H1 (cell line): ENCODE measurements around the gene FADS6. TPM values are rescaled to one million over a fixed set of nuclear protein-coding genes. Genes with fewer than 3 reads are reported as not detected.

Experiments used
- CTCF ChIA-PET: fragments of 300-600 bp; sonication (Branson Sonifier 250); formaldehyde crosslinking; loops from one replicate; lab custom pipeline; 2021; ENCODE audit not compliant: partially characterized antibody; lab: Charles Lee
- POLR2A ChIA-PET: fragments of 300-600 bp; sonication (Branson Sonifier 250); formaldehyde crosslinking; loops from one replicate; lab custom pipeline; 2021; ENCODE audit warnings: inconsistent platforms; ENCODE audit not compliant: partially characterized antibody; lab: Charles Lee
- DNase-seq, 2 experiments: peaks; one replicate each; pipeline versions ENCODE4 v3.0.0 to v3.0.0-alpha.2; 2010 to 2022; ENCODE audit warnings: low spot score in 2 of 2, low read depth in 1 of 2, mixed read lengths in 1 of 2
- FAIRE-seq: peaks from 2 replicates; lab custom pipeline; 2011; peaks lifted over from hg19 to GRCh38; lab: Jason Lieb, UNC
- H2AFZ ChIP-seq: 2 replicates; pipeline ENCODE4 v1.8.1; 2012; ENCODE audit warnings: low read length, inconsistent platforms
- H2AK5ac ChIP-seq: 2 replicates; pipeline ENCODE4 v1.6.1; 2013; ENCODE audit warnings: low read depth, low read length
- H2BK120ac ChIP-seq: replicated peaks from 2 replicates; pipeline ENCODE3; 2013; ENCODE audit warnings: low read depth, low read length, inconsistent platforms
- H2BK12ac ChIP-seq: 2 replicates; pipeline ENCODE4 v1.6.1; 2013; ENCODE audit warnings: low read depth, low read length
- H2BK15ac ChIP-seq: 2 replicates; pipeline ENCODE4 v1.6.1; 2013; ENCODE audit warnings: low read length
- H2BK20ac ChIP-seq: 2 replicates; pipeline ENCODE4 v1.6.1; 2013; ENCODE audit warnings: low read length
- H2BK5ac ChIP-seq: 2 replicates; pipeline ENCODE4 v1.6.1; 2013; ENCODE audit warnings: low read depth, low read length
- H3K14ac ChIP-seq: 2 replicates; pipeline ENCODE4 v1.6.1; 2013; ENCODE audit warnings: inconsistent platforms; ENCODE audit not compliant: insufficient read length
- H3K18ac ChIP-seq: 2 replicates; pipeline ENCODE4 v1.6.1; 2013; ENCODE audit warnings: low read length; ENCODE audit errors: extremely low read depth
- H3K23ac ChIP-seq: 2 replicates; pipeline ENCODE4 v1.6.1; 2013; ENCODE audit warnings: inconsistent platforms; ENCODE audit not compliant: insufficient read length
- H3K23me2 ChIP-seq: 2 replicates; pipeline ENCODE4 v1.6.1; 2013; ENCODE audit warnings: low read depth, low read length
- H3K27ac ChIP-seq: 2 replicates; pipeline ENCODE4 v1.6.1; 2011; ENCODE audit warnings: low read depth, low read length, inconsistent platforms
- H3K27me3 ChIP-seq, 4 experiments: replicated peaks in 1 of 4; 1 replicate in 1 of 4; 2 replicates in 3 of 4; pipeline versions ENCODE4 v1.6.1 to v1.8.1; 2011 to 2013; ENCODE audit warnings: low read length in 3 of 4, mild to moderate bottlenecking in 3 of 4, inconsistent platforms in 2 of 4, mixed read lengths in 2 of 4, moderate library complexity in 1 of 4; ENCODE audit not compliant: control insufficient read depth in 3 of 4, insufficient read depth in 3 of 4; ENCODE audit errors: extremely low read depth in 1 of 4
- H3K36me3 ChIP-seq, 4 experiments: 2 replicates each; pipeline versions ENCODE4 v1.6.1 to v1.8.1; 2011 to 2013; ENCODE audit warnings: mild to moderate bottlenecking in 4 of 4, low read length in 3 of 4, moderate library complexity in 2 of 4, control low read depth in 1 of 4, inconsistent platforms in 1 of 4; ENCODE audit not compliant: insufficient read depth in 4 of 4, control insufficient read depth in 2 of 4
- H3K4ac ChIP-seq: replicated peaks from 2 replicates; pipeline ENCODE3; 2013; ENCODE audit warnings: low read length, low read depth, mixed read lengths, inconsistent platforms; ENCODE audit not compliant: insufficient read length
- H3K4me1 ChIP-seq, 4 experiments: replicated peaks in 1 of 4; 1 replicate in 1 of 4; 2 replicates in 3 of 4; pipeline versions ENCODE4 v1.6.1 to v1.8.1; 2011 to 2013; ENCODE audit warnings: low read length in 3 of 4, inconsistent platforms in 2 of 4, mixed read lengths in 1 of 4; ENCODE audit not compliant: insufficient read depth in 4 of 4, control insufficient read depth in 3 of 4
- H3K4me2 ChIP-seq, 2 experiments: 2 replicates each; pipeline versions ENCODE4 v1.6.1 to v1.8.1; 2011 to 2013; ENCODE audit warnings: low read depth in 2 of 2, low read length in 2 of 2, control low read depth in 1 of 2, inconsistent platforms in 1 of 2, mild to moderate bottlenecking in 1 of 2; ENCODE audit not compliant: insufficient read depth in 1 of 2
- H3K4me3 ChIP-seq, 4 experiments: fragments of 200-600, 300-600 bp in 1 of 4; sonication (generic), shearing (Covaris generic), sonication (Bioruptor Twin) in 1 of 4; 2 replicates each; pipeline versions ENCODE4 v1.5.1 to v1.8.1; 2011 to 2016; ENCODE audit warnings: low read length in 4 of 4, low read depth in 3 of 4, control low read depth in 2 of 4, inconsistent platforms in 2 of 4, mild to moderate bottlenecking in 2 of 4, mixed read lengths in 1 of 4, moderate library complexity in 1 of 4; ENCODE audit not compliant: insufficient read depth in 2 of 4; ENCODE audit errors: extremely low read depth in 1 of 4
- H3K56ac ChIP-seq: replicated peaks from 2 replicates; pipeline ENCODE3; 2013; ENCODE audit warnings: low read depth, mild to moderate bottlenecking, mixed read lengths, low read length, inconsistent platforms; ENCODE audit not compliant: insufficient read length
- H3K79me1 ChIP-seq: 2 replicates; pipeline ENCODE4 v1.6.1; 2013; ENCODE audit warnings: low read depth, low read length, control low read depth
- H3K79me2 ChIP-seq, 2 experiments: 2 replicates each; pipeline versions ENCODE4 v1.6.1 to v1.8.1; 2012 to 2013; ENCODE audit warnings: low read length in 2 of 2, mild to moderate bottlenecking in 2 of 2, inconsistent platforms in 1 of 2; ENCODE audit not compliant: insufficient read depth in 2 of 2, control insufficient read depth in 1 of 2
- H3K9ac ChIP-seq, 4 experiments: replicated peaks in 1 of 4; 1 replicate in 1 of 4; 2 replicates in 3 of 4; pipeline versions ENCODE4 v1.6.1 to v1.8.1; 2011 to 2013; ENCODE audit warnings: low read depth in 3 of 4, low read length in 3 of 4, control low read depth in 2 of 4, mild to moderate bottlenecking in 2 of 4, moderate library complexity in 2 of 4, inconsistent platforms in 1 of 4; ENCODE audit errors: extremely low read depth in 1 of 4
- H3K9me3 ChIP-seq, 2 experiments: 2 replicates each; pipeline versions ENCODE4 v1.6.1 to v1.8.1; 2012 to 2013; ENCODE audit warnings: mild to moderate bottlenecking in 2 of 2, moderate library complexity in 2 of 2, control low read depth in 1 of 2, inconsistent platforms in 1 of 2, low read depth in 1 of 2, low read length in 1 of 2, mixed read lengths in 1 of 2; ENCODE audit not compliant: insufficient read depth in 2 of 2
- H4K20me1 ChIP-seq, 2 experiments: replicated peaks in 1 of 2; 2 replicates each; pipeline versions ENCODE3 to v1.8.1; 2011 to 2013; ENCODE audit warnings: inconsistent platforms in 2 of 2, low read length in 2 of 2, mild to moderate bottlenecking in 1 of 2; ENCODE audit not compliant: insufficient read depth in 2 of 2, control insufficient read depth in 1 of 2
- H4K5ac ChIP-seq: 2 replicates; pipeline ENCODE4 v1.6.1; 2013; ENCODE audit warnings: low read length, low read depth, mixed read lengths, inconsistent platforms; ENCODE audit not compliant: insufficient read length
- H4K8ac ChIP-seq: 2 replicates; pipeline ENCODE4 v1.8.0; 2013; ENCODE audit warnings: mild to moderate bottlenecking, moderate library complexity, low read length, inconsistent platforms; ENCODE audit not compliant: insufficient read depth; ENCODE audit errors: extremely low read depth
- H4K91ac ChIP-seq: replicated peaks from 2 replicates; pipeline ENCODE3; 2013; ENCODE audit warnings: low read length, mixed read lengths, inconsistent platforms; ENCODE audit not compliant: insufficient read length
- CHD1 ChIP-seq: IDR thresholded peaks from 2 replicates; pipeline ENCODE4 v1.6.1; 2012; ENCODE audit warnings: low read depth, low read length, improper control_type of control experiment
- KDM4A ChIP-seq: IDR thresholded peaks from one replicate; pipeline ENCODE4 v1.7.1; 2012; ENCODE audit warnings: low read depth, mild to moderate bottlenecking, moderate library complexity, low read length, inconsistent platforms; ENCODE audit not compliant: severe bottlenecking
- POLR2AphosphoS5 ChIP-seq: IDR thresholded peaks from 2 replicates; pipeline ENCODE4 v1.6.1; 2011; ENCODE audit warnings: low read depth, low read length
- SP2 ChIP-seq: IDR thresholded peaks from 2 replicates; pipeline ENCODE4 v1.6.1; 2012; ENCODE audit warnings: mild to moderate bottlenecking, low read length, inconsistent platforms
- TAF1 ChIP-seq: IDR thresholded peaks from 2 replicates; pipeline ENCODE4 v1.6.1; 2011; ENCODE audit warnings: mild to moderate bottlenecking, low read depth, low read length
- WGBS, 2 experiments: shearing (Covaris generic) in 1 of 2; methylation state at CpG; one replicate each; pipeline versions ENCODE4 v1.1.6 to v1.1.7; 2013 to 2015; ENCODE audit warnings: low lambda C conversion rate in 2 of 2, mixed read lengths in 2 of 2, inconsistent platforms in 1 of 2, low coverage in 1 of 2, missing lambda C conversion rate in 1 of 2; ENCODE audit not compliant: insufficient replicate concordance in 2 of 2, insufficient coverage in 1 of 2, insufficient read length in 1 of 2; ENCODE audit errors: extremely low coverage in 1 of 2, missing lambda C conversion rate in 1 of 2; 5-methylcytosine and 5-hydroxymethylcytosine counted together
- polyA plus RNA-seq, 7 experiments: library from polyadenylated mRNA; depleted of rRNA in 3 of 7; stranded (reverse) in 5 of 7; unstranded in 2 of 7; fragments of >200 nt in 5 of 7; fragments of 200-250 nt in 2 of 7; gene quantifications; 1 replicate in 5 of 7; 2 replicates in 1 of 7; 4 replicates in 1 of 7; pipeline versions ENCODE4 v1.2.1 to v1.2.3, GENCODE V29; 2011 to 2013; ENCODE audit warnings: missing spikeins in 2 of 7, mixed read lengths in 2 of 7
- total RNA-seq: library from RNA; stranded (reverse); fragmentation: NEBNext Ultra II Directional; extraction: Animal tissue kit (Norgen Biotek cat#: 25700); gene quantifications from 2 replicates; pipeline ENCODE4 v1.2.1, GENCODE V29; 2021
- TF ChIP-seq, protein P1 (sequence below): IDR thresholded peaks from 2 replicates; pipeline ENCODE4 v1.6.1; 2012; ENCODE audit warnings: inconsistent platforms
- TF ChIP-seq, protein P2 (sequence below): IDR thresholded peaks from 2 replicates; pipeline ENCODE4 v1.6.1; 2011; ENCODE audit warnings: low read length, improper control_type of control experiment

Gene FADS6
- total and polyA plus RNA-seq, 2 of the 8 experiments (the other 6 are each of a cell fraction or from before 2014, with no cell fraction given), result 0.56 to 2.5 TPM

DNA sequence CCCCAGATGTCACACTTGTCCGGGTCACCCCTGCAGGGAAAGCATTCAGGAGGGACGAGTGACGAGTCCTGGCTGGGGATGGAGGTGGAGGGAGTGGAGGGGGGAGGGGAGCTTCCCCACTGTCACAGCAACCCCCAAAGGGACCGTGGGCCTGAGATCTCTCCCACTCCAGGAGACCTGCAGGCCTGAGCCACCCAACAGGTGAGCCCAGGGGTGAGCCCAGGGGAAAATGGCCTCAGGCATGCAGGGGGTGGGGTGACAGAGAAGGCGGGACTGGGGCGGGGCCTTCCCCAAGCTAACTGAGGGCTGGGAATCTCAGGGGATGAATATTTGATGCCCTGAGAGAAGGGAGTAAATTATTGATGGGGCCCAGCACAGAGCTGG, 27.2 kb upstream of the FADS6 start:
- Histone ChIP-seq H2BK120ac (no peak overlapping the region), H3K9ac (no peak overlapping the region), H3K27ac (no peak overlapping the region), H2BK20ac (peak overlapping the region; percentile 15; the same call in 1 of the 2 replicates), H3K4me1 (peaks cover 0 to 19% (median 16%) of the 10 kb centered on the region in 4 experiments; a peak in 6 of 7 replicates), H4K8ac (peak overlapping the region; percentile 32; the same call in 1 of the 2 replicates), H4K5ac (no peak overlapping the region), H2BK15ac (peak overlapping the region; percentile 99; the same call in 1 of the 2 replicates), H2BK5ac (no peak overlapping the region), H3K27me3 (peaks cover 32 to 41% (median 34%) of the 10 kb centered on the region in 4 experiments), H2BK12ac (peak overlapping the region; percentile 99; the same call in 1 of the 2 replicates), H3K36me3 (no peaks in the 10 kb centered on the region; a peak in 1 of 8 replicates), H3K9me3 (no peaks in the 10 kb centered on the region), H3K4me2 (no peak overlapping the region), H3K14ac (no peak overlapping the region), H3K23ac (no peak overlapping the region), H3K23me2 (peaks cover 9% of the 10 kb centered on the region; the same call in 1 of the 2 replicates), H2AFZ (no peak overlapping the region), H4K91ac (peak overlapping the region; percentile 90), H3K79me2 (no peaks in the 10 kb centered on the region), H4K20me1 (peaks cover 0 to 9% of the 10 kb centered on the region in 2 experiments), H3K18ac (peak overlapping the region; percentile 55), H3K56ac (no peak overlapping the region), H2AK5ac (no peak overlapping the region), H3K4ac (no peak overlapping the region), H3K79me1 (no peaks in the 10 kb centered on the region), H3K4me3 (no peak overlapping the region)
- CTCF ChIA-PET, result interaction anchor here (1.1 to 49.9 kb wide), 13 partner anchors 10 to 130 kb away, joined by 3 to 1072 read pairs (median 5); partner anchors contain the start of genes FADS6, FDXR and OTOP3
- WGBS, 2 experiments, result 80% methylated on average over 5 of the region's 6 CpGs; no CpG with 5 or more reads in 1 of the 2 experiments
- no peak for DNase-seq
- POLR2A ChIA-PET, result interaction anchor here (1.1 to 1.4 kb wide), 4 partner anchors 14 to 55 kb away, joined by 3 to 7 read pairs (median 4); partner anchors contain the start of gene FDXR
- no peak for FAIRE-seq
- no peak for TF ChIP-seq POLR2AphosphoS5
- no peak for TF ChIP-seq CHD1
- TF ChIP-seq, protein P1, sequence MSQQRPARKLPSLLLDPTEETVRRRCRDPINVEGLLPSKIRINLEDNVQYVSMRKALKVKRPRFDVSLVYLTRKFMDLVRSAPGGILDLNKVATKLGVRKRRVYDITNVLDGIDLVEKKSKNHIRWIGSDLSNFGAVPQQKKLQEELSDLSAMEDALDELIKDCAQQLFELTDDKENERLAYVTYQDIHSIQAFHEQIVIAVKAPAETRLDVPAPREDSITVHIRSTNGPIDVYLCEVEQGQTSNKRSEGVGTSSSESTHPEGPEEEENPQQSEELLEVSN, result no peak
- no peak for TF ChIP-seq KDM4A
- no peak for TF ChIP-seq SP2
- no peak for TF ChIP-seq TAF1
- TF ChIP-seq, protein P2, sequence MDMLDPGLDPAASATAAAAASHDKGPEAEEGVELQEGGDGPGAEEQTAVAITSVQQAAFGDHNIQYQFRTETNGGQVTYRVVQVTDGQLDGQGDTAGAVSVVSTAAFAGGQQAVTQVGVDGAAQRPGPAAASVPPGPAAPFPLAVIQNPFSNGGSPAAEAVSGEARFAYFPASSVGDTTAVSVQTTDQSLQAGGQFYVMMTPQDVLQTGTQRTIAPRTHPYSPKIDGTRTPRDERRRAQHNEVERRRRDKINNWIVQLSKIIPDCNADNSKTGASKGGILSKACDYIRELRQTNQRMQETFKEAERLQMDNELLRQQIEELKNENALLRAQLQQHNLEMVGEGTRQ, result no peak
